Measurements from ENCODE around the gene TMEM30B. TPM values are rescaled to one million over a fixed set of nuclear protein-coding genes. Genes with fewer than 3 reads are reported as not detected.

TMEM30B gene
- total and polyA plus RNA-seq, 2 of the 4 experiments (the other 2 are of a cell fraction), result 0.03 TPM; not detected in 1

DNA sequence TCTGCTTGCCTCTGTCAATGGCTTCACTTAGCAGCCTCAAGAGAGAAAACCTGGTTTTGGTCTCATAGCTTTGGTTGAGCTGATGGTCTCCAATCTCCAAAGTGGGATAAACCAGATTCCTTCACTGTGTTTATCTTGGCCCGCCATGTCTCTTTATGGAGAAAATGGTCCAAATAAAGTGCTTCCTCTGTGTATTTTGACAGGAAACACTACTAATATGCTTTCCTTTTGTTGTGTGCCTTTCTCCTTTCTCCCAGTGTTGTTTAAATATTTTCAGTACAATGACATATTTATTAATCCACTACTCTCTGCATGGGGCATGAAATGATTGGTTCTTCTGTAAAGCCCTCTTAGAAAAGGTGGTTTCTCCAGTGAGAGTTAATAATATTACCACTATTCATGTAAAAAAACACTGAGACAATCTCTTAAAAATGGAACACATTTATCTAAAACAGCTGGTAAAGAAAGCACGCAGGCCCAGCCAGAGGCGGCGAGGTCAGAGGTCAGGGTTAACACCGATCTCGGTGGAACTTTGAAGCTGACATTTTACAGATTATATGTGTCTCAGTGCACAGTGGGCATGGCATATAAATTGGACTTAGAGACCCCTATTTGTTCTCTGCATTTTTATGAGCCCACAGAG, 24.2 kb downstream of the TMEM30B start (continued):
- TF ChIP-seq CEBPB (IDR thresholded peaks at IDR 0.05; ENCODE audit: low read depth, low read length) (no peak), NFE2L2 (IDR thresholded peaks at IDR 0.05; ENCODE audit: low read depth, low read length) (no peak), MXI1 (IDR thresholded peaks at IDR 0.05; ENCODE audit: borderline replicate concordance, low read depth, low read length) (no peak), RFX5 (IDR thresholded peaks at IDR 0.05; ENCODE audit: low read depth, low read length) (no peak)
- TF ChIP-seq, protein P1, sequence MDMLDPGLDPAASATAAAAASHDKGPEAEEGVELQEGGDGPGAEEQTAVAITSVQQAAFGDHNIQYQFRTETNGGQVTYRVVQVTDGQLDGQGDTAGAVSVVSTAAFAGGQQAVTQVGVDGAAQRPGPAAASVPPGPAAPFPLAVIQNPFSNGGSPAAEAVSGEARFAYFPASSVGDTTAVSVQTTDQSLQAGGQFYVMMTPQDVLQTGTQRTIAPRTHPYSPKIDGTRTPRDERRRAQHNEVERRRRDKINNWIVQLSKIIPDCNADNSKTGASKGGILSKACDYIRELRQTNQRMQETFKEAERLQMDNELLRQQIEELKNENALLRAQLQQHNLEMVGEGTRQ (IDR thresholded peaks at IDR 0.05; ENCODE audit: low read depth, low read length), result no peak

DNA sequence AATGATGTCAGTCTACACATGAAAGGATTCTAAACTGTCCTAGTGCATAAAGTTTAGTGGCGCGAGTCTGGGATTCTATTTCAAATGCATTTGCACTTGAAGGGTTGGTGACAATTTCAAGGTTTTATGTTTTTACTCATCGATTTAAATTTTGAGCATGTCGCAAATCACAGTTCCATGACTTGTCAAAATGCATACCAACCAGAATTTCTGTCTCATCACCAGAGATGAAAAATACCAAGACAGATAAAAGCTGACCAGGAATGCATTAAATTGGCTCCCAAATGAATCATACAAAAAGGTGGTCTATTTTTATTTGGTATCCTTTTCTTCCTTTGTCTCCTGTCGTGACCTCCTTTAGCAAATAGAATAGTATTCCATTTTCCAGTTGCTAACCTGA, 25.2 kb downstream of the TMEM30B start:
- H2AK9ac ChIP-seq (replicated peaks; ENCODE audit: low read depth, low read length, poor library complexity), result no peak overlapping the region
- no peak overlapping the region for H2BK120ac ChIP-seq (ENCODE audit: low read depth, low read length)
- H3K36me3 ChIP-seq (ENCODE audit: control insufficient read depth, insufficient read depth, low read length), result no peaks in the 10 kb centered on the region
- no peaks in the 10 kb centered on the region for H4K20me1 ChIP-seq (ENCODE audit: insufficient read depth, low read length)
- ChIA-PET POLR2A (ENCODE audit: unreplicated experiment) (no interaction called here), CTCF (no interaction called here)
- in situ Hi-C loops (cut with MboI; ENCODE audit: low sequenced_read_pairs) (loop anchor here (5.0 kb wide), 2 partner anchors 274 to 529 kb away; partner anchors contain the start of genes SLC38A6 and TRMT5), dilution Hi-C loops (cut with HindIII; ENCODE audit: low sequenced_read_pairs, unreplicated experiment) (no loop called here), intact Hi-C loops (cut with micrococcal nuclease) (no loop called here)
- 0 out of 2 replicates have a peak overlapping the region, but pooled peaks have one; percentile 22 for H3K4ac ChIP-seq (ENCODE audit: low read depth, low read length)
- H3K9me1 ChIP-seq (ENCODE audit: insufficient read depth, low read length), result peaks cover 14% of the 10 kb centered on the region
- H2BK20ac ChIP-seq (ENCODE audit: low read depth, low read length), result peak overlapping the region; percentile 36; the same call in 1 of the 2 replicates
- no peak overlapping the region for H4K91ac ChIP-seq (ENCODE audit: insufficient read depth, low read depth, low read length)
- H3K27ac ChIP-seq (ENCODE audit: insufficient read depth, low read length), result no peak overlapping the region
- no peak overlapping the region for H2AK5ac ChIP-seq (ENCODE audit: low read depth, low read length)
- H2BK15ac ChIP-seq (ENCODE audit: low read depth, low read length), result no peak overlapping the region
- H3K56ac ChIP-seq (ENCODE audit: extremely low read depth, insufficient read depth, low read length), result no peak overlapping the region
- H3K9ac ChIP-seq (ENCODE audit: low read depth, low read length), result no peak overlapping the region
- H4K8ac ChIP-seq (ENCODE audit: low read depth in 2 of 2, low read length in 2 of 2), result no peak overlapping the region
- WGBS, 2 experiments (ENCODE audit: extremely low coverage in 2 of 2, insufficient read length in 1 of 2), result 100% methylated on average over 2 of the region's 5 CpGs; no CpG with 5 or more reads in 1 of the 2 experiments
- H2BK5ac ChIP-seq (ENCODE audit: low read depth, low read length, poor library complexity, severe bottlenecking), result no peak overlapping the region
- no peaks in the 10 kb centered on the region for H3K9me3 ChIP-seq (ENCODE audit: control insufficient read depth, insufficient read depth, low read length)
- H3K18ac ChIP-seq (ENCODE audit: low read depth, low read length), result no peak overlapping the region
- ATAC-seq (ENCODE audit: low read depth) (no peak), DNase-seq (no peak)
- H3K27me3 ChIP-seq (ENCODE audit: control insufficient read depth, insufficient read depth, low read length), result no peaks in the 10 kb centered on the region
- H3K79me1 ChIP-seq (ENCODE audit: low read depth in 1 of 2, low read length in 2 of 2), result peaks cover 0 to 3% of the 10 kb centered on the region in 2 experiments; a peak in 1 of 4 replicates
- BruUV-seq (replicated peaks), result no TSS peak
- peaks cover 18% of the 10 kb centered on the region for H3K4me1 ChIP-seq (ENCODE audit: control insufficient read depth, insufficient read depth, low read length)
- no peak overlapping the region for H2AFZ ChIP-seq (replicated peaks; ENCODE audit: low read length, poor library complexity)
- H3K4me3 ChIP-seq (ENCODE audit: insufficient read depth, low read depth, low read length), result no peak overlapping the region
- no peak for TF ChIP-seq MAFK (IDR thresholded peaks at IDR 0.05; ENCODE audit: low read depth, low read length)
- TF ChIP-seq, protein P1 (IDR thresholded peaks at IDR 0.05; ENCODE audit: low read depth, low read length), result no peak
- no peak for TF ChIP-seq SMC3 (IDR thresholded peaks at IDR 0.05; ENCODE audit: low read depth, low read length)
- TF ChIP-seq RCOR1 (IDR thresholded peaks at IDR 0.05; ENCODE audit: insufficient replicate concordance, low read length), result no peak
- TF ChIP-seq RFX5 (IDR thresholded peaks at IDR 0.05; ENCODE audit: low read depth, low read length), result no peak
- no peak for TF ChIP-seq RAD21 (IDR thresholded peaks at IDR 0.05; ENCODE audit: low read length)
- no peak for TF ChIP-seq MAZ (IDR thresholded peaks at IDR 0.05; ENCODE audit: borderline replicate concordance, low read depth, low read length)
- TF ChIP-seq, protein P2, sequence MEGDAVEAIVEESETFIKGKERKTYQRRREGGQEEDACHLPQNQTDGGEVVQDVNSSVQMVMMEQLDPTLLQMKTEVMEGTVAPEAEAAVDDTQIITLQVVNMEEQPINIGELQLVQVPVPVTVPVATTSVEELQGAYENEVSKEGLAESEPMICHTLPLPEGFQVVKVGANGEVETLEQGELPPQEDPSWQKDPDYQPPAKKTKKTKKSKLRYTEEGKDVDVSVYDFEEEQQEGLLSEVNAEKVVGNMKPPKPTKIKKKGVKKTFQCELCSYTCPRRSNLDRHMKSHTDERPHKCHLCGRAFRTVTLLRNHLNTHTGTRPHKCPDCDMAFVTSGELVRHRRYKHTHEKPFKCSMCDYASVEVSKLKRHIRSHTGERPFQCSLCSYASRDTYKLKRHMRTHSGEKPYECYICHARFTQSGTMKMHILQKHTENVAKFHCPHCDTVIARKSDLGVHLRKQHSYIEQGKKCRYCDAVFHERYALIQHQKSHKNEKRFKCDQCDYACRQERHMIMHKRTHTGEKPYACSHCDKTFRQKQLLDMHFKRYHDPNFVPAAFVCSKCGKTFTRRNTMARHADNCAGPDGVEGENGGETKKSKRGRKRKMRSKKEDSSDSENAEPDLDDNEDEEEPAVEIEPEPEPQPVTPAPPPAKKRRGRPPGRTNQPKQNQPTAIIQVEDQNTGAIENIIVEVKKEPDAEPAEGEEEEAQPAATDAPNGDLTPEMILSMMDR (conservative IDR thresholded peaks at IDR 0.05; ENCODE audit: low read depth, low read length), result no peak
- TF ChIP-seq FOS (IDR thresholded peaks at IDR 0.05; ENCODE audit: low read depth, low read length), result no peak
- no peak overlapping the region for H4K5ac ChIP-seq (ENCODE audit: low read depth, low read length)
- H3K14ac ChIP-seq (replicated peaks; ENCODE audit: low read depth, low read length), result no peak overlapping the region
- no peak overlapping the region for H3K23ac ChIP-seq (ENCODE audit: low read depth, low read length)
- no peak overlapping the region for H3K4me2 ChIP-seq (ENCODE audit: low read depth, low read length)

All from IMR-90 (cell line).